A549 (cell line): ENCODE data around the gene TEC.

Experiments used
- CBX2 ChIP-seq: fragments of 200-600 bp; sonication (generic); IDR thresholded peaks from 2 replicates; pipeline ENCODE4 v1.6.1; 2016; ENCODE audit warnings: low read depth, mild to moderate bottlenecking, borderline replicate concordance
- CHD2 ChIP-seq: fragments of 150-350 bp; IDR thresholded peaks from 2 replicates; pipeline ENCODE4 v1.6.1; 2014; ENCODE audit warnings: low read length; ENCODE audit not compliant: partially characterized antibody
- EP300 ChIP-seq, 2 experiments: fragments of >200 bp; sonication (Bioruptor Twin); formaldehyde crosslinking; IDR thresholded peaks; 2 replicates in 1 of 2; 3 replicates in 1 of 2; pipeline ENCODE4 v1.6.1; 2016 to 2017
- ESRRA ChIP-seq: fragments of 150-350 bp; IDR thresholded peaks from 2 replicates; pipeline ENCODE4 v1.6.1; 2014; ENCODE audit warnings: mild to moderate bottlenecking, low read length, borderline replicate concordance
- HOXA7 ChIP-seq: fragments of 250-450 bp; sonication (Bioruptor Pico); IDR thresholded peaks from 2 replicates; pipeline ENCODE4 v1.5.0; 2020; ENCODE audit warnings: mild to moderate bottlenecking, moderate library complexity
- KDM1A ChIP-seq: fragments of 200-600 bp; sonication (generic); IDR thresholded peaks from 2 replicates; pipeline ENCODE4 v1.6.1; 2016; ENCODE audit warnings: low read depth, mild to moderate bottlenecking
- NFE2L2 ChIP-seq: fragments of 150-350 bp; conservative IDR thresholded peaks from 2 replicates; pipeline ENCODE4 v1.6.1; 2014; ENCODE audit warnings: low read length
- POLR2A ChIP-seq: IDR thresholded peaks from 2 replicates; pipeline ENCODE4 v1.6.1; 2012; ENCODE audit warnings: mild to moderate bottlenecking, low read length
- RFX5 ChIP-seq: fragments of 450-650 bp; IDR thresholded peaks from 2 replicates; pipeline ENCODE4 v1.7.1; 2014; ENCODE audit warnings: antibody characterized with exemption, mild to moderate bottlenecking, moderate library complexity
- ZC3H11A ChIP-seq: fragments of 450-650 bp; IDR thresholded peaks from 2 replicates; pipeline ENCODE4 v1.6.1; 2014; ENCODE audit warnings: antibody characterized with exemption, mild to moderate bottlenecking
- TF ChIP-seq, protein P1 (sequence below): fragments of >200 bp; sonication (Bioruptor Twin); formaldehyde crosslinking; IDR thresholded peaks from 3 replicates; pipeline ENCODE4 v1.5.1; 2016
- TF ChIP-seq, protein P2 (sequence below): IDR thresholded peaks from 2 replicates; pipeline ENCODE4 v1.6.1; 2012
- TF ChIP-seq, protein P3 (sequence below): fragments of 450-650 bp; IDR thresholded peaks from 2 replicates; pipeline ENCODE4 v1.6.1; 2014; ENCODE audit warnings: antibody characterized with exemption

DNA sequence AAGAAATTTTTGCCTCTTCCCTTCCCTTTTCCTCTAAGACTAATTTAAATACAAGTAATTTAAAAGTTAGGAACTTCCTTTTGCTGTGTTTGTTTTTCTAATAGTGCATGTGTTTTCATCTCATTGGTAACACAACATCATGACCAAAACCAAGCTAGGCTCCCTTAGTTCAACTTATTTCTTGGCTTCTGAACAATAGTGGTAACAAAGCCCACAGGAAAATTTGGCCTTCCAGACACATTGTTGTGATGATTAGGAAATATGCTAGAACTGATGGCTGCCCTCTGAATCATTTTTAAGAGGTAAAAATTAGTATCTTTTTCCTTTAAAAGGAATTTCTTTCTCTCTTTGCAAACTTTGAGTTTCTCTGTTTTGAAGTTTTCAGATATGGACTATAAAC is 25.5 kb upstream of the TEC start:
- TF ChIP-seq RFX5 (no peak), HOXA7 (CRISPR knock-in tag) (no peak), ZC3H11A (no peak), POLR2A (no peak), CHD2 (no peak), EP300 (IDR thresholded peaks at IDR 0.05) (no peak), CBX2 (no peak), KDM1A (no peak), NFE2L2 (no peak), ESRRA (no peak)
- TF ChIP-seq, protein P1, sequence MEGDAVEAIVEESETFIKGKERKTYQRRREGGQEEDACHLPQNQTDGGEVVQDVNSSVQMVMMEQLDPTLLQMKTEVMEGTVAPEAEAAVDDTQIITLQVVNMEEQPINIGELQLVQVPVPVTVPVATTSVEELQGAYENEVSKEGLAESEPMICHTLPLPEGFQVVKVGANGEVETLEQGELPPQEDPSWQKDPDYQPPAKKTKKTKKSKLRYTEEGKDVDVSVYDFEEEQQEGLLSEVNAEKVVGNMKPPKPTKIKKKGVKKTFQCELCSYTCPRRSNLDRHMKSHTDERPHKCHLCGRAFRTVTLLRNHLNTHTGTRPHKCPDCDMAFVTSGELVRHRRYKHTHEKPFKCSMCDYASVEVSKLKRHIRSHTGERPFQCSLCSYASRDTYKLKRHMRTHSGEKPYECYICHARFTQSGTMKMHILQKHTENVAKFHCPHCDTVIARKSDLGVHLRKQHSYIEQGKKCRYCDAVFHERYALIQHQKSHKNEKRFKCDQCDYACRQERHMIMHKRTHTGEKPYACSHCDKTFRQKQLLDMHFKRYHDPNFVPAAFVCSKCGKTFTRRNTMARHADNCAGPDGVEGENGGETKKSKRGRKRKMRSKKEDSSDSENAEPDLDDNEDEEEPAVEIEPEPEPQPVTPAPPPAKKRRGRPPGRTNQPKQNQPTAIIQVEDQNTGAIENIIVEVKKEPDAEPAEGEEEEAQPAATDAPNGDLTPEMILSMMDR = no peak
- TF ChIP-seq, protein P2, sequence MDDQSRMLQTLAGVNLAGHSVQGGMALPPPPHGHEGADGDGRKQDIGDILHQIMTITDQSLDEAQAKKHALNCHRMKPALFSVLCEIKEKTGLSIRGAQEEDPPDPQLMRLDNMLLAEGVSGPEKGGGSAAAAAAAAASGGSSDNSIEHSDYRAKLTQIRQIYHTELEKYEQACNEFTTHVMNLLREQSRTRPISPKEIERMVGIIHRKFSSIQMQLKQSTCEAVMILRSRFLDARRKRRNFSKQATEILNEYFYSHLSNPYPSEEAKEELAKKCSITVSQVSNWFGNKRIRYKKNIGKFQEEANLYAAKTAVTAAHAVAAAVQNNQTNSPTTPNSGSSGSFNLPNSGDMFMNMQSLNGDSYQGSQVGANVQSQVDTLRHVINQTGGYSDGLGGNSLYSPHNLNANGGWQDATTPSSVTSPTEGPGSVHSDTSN = no peak
- TF ChIP-seq, protein P3, sequence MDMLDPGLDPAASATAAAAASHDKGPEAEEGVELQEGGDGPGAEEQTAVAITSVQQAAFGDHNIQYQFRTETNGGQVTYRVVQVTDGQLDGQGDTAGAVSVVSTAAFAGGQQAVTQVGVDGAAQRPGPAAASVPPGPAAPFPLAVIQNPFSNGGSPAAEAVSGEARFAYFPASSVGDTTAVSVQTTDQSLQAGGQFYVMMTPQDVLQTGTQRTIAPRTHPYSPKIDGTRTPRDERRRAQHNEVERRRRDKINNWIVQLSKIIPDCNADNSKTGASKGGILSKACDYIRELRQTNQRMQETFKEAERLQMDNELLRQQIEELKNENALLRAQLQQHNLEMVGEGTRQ = no peak
